CD4-positive, alpha-beta T cell (primary cell): Measurements from ENCODE around the gene ENOX1. TPM values are rescaled to one million over a fixed set of nuclear protein-coding genes. Genes with fewer than 3 reads are reported as not detected.

Experiments
- ATAC-seq: fragments of 200-7000 bp; cut with Tn5 transposase; one replicate; pipeline ENCODE4 v1.10.0; 2022; ENCODE audit warnings: mild to moderate bottlenecking; ENCODE audit not compliant: poor library complexity
- CTCF ChIA-PET: fragments of 350-600 bp; sonication (Branson Sonifier 250); formaldehyde crosslinking; loops from one replicate; lab custom pipeline; 2021; ENCODE audit warnings: antibody characterized with exemption, inconsistent platforms; lab: Charles Lee
- POLR2A ChIA-PET: fragments of 350-600 bp; sonication (Branson Sonifier 250); formaldehyde crosslinking; loops from one replicate; lab custom pipeline; 2021; ENCODE audit warnings: antibody characterized with exemption, inconsistent platforms; lab: Charles Lee
- DNase-seq, 14 experiments: peaks; one replicate each; pipeline ENCODE4 v3.0.0-alpha.2; 2013 to 2020; ENCODE audit warnings: mixed read lengths in 2 of 14
- H3K27ac ChIP-seq, 2 donors: one replicate each; pipeline versions ENCODE4 v1.5.1 to v1.7.0; 2013; ENCODE audit warnings: low read length in 2 of 2, low read depth in 1 of 2, mild to moderate bottlenecking in 1 of 2
- H3K27me3 ChIP-seq, 2 experiments: 1 replicate in 1 of 2; 2 replicates in 1 of 2; pipeline versions ENCODE4 v1.6.1 to v1.7.0; 2013; ENCODE audit warnings: low read length in 2 of 2, control low read depth in 1 of 2, mild to moderate bottlenecking in 1 of 2, moderate library complexity in 1 of 2; ENCODE audit not compliant: insufficient read depth in 2 of 2, control insufficient read depth in 1 of 2
- H3K36me3 ChIP-seq: one replicate; pipeline ENCODE4 v1.6.1; 2013; ENCODE audit warnings: low read length, control low read depth; ENCODE audit not compliant: insufficient read depth
- H3K4me1 ChIP-seq: one replicate; pipeline ENCODE4 v1.6.1; 2013; ENCODE audit warnings: low read length, control low read depth; ENCODE audit not compliant: insufficient read depth
- H3K4me3 ChIP-seq: one replicate; pipeline ENCODE4 v1.5.1; 2013; ENCODE audit warnings: mild to moderate bottlenecking, low read length, moderate library complexity
- H3K9me3 ChIP-seq, 2 experiments: 1 replicate in 1 of 2; 2 replicates in 1 of 2; pipeline versions ENCODE4 v1.6.1 to v1.7.0; 2013; ENCODE audit warnings: low read length in 2 of 2, mild to moderate bottlenecking in 2 of 2, control low read depth in 1 of 2, moderate library complexity in 1 of 2; ENCODE audit not compliant: control insufficient read depth in 1 of 2, insufficient read depth in 1 of 2
- H3K27ac Mint-ChIP-seq: one replicate; pipeline ENCODE4 v1.8.0; 2020; ENCODE audit warnings: mixed read lengths
- H3K27me3 Mint-ChIP-seq: one replicate; pipeline ENCODE4 v1.8.0; 2021; ENCODE audit warnings: mixed read lengths
- H3K36me3 Mint-ChIP-seq: one replicate; pipeline ENCODE4 v1.8.0; 2021; ENCODE audit warnings: low read depth, mixed read lengths
- H3K4me1 Mint-ChIP-seq: one replicate; pipeline ENCODE4 v1.8.0; 2021; ENCODE audit warnings: low read depth, mixed read lengths
- H3K4me3 Mint-ChIP-seq: one replicate; pipeline ENCODE4 v1.8.0; 2020; ENCODE audit warnings: mild to moderate bottlenecking, mixed read lengths
- H3K9me3 Mint-ChIP-seq: one replicate; pipeline ENCODE4 v1.8.0; 2020; ENCODE audit warnings: mixed read lengths
- intact Hi-C, 2 experiments: fragments of 100-400 bp; cut with DNase I in 1 of 2; cut with micrococcal nuclease in 1 of 2; formaldehyde crosslinking; loops; one replicate each; pipeline versions ENCODE4 v1.15.1 to v1.9.0; 2023 to 2025; cut with DNase I, micrococcal nuclease
- total RNA-seq, 174 experiments: library from RNA in 2 of 174; stranded (reverse) in 2 of 174; gene quantifications; one replicate each; pipeline ENCODE4 v1.2.3 and lab custom pipeline; 2021 to 2026
- TF ChIP-seq, protein P1 (sequence below): fragments of 200-600 bp; IDR thresholded peaks from one replicate; pipeline ENCODE4 v1.8.0; 2022; ENCODE audit warnings: antibody characterized with exemption, mild to moderate bottlenecking

Gene ENOX1
- total RNA-seq, 2 experiments from 2014 or later, result not detected

GRCh38 chr13:43475140-43475539, 311.6 kb downstream of the ENOX1 start:
- intact Hi-C loops, result no loop called here
- H3K27me3 Mint-ChIP-seq, result peaks cover 8% of the 10 kb centered on the region

GRCh38 chr13:43473437-43473836, 313.3 kb downstream of the ENOX1 start:
- H3K9me3 ChIP-seq, result no peaks in the 10 kb centered on the region
- H3K4me1 ChIP-seq, result no peaks in the 10 kb centered on the region
- H3K4me3 ChIP-seq, result no peak overlapping the region
- H3K27ac ChIP-seq, result no peak overlapping the region
- no peaks in the 10 kb centered on the region for H3K27me3 ChIP-seq
- H3K4me1 Mint-ChIP-seq, result no peaks in the 10 kb centered on the region
- H3K36me3 ChIP-seq, result no peaks in the 10 kb centered on the region
- no peaks in the 10 kb centered on the region for H3K36me3 Mint-ChIP-seq
- H3K9me3 Mint-ChIP-seq, result no peaks in the 10 kb centered on the region
- TF ChIP-seq, protein P1, sequence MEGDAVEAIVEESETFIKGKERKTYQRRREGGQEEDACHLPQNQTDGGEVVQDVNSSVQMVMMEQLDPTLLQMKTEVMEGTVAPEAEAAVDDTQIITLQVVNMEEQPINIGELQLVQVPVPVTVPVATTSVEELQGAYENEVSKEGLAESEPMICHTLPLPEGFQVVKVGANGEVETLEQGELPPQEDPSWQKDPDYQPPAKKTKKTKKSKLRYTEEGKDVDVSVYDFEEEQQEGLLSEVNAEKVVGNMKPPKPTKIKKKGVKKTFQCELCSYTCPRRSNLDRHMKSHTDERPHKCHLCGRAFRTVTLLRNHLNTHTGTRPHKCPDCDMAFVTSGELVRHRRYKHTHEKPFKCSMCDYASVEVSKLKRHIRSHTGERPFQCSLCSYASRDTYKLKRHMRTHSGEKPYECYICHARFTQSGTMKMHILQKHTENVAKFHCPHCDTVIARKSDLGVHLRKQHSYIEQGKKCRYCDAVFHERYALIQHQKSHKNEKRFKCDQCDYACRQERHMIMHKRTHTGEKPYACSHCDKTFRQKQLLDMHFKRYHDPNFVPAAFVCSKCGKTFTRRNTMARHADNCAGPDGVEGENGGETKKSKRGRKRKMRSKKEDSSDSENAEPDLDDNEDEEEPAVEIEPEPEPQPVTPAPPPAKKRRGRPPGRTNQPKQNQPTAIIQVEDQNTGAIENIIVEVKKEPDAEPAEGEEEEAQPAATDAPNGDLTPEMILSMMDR, result no peak
- ATAC-seq, result no peak
- H3K4me3 Mint-ChIP-seq, result no peak overlapping the region
- CTCF ChIA-PET, result no interaction called here
- DNase-seq, result no peak
- no peak overlapping the region for H3K27ac Mint-ChIP-seq
- peaks cover 8% of the 10 kb centered on the region for H3K27me3 Mint-ChIP-seq
- intact Hi-C loops, result no loop called here
- POLR2A ChIA-PET, result no interaction called here

More at GRCh38 chr13:43475140-43475539, 311.6 kb downstream of the ENOX1 start:
- H3K27me3 ChIP-seq, result no peaks in the 10 kb centered on the region
- Mint-ChIP-seq H3K9me3 (no peaks in the 10 kb centered on the region), H3K4me3 (no peak overlapping the region), H3K27ac (no peak overlapping the region), H3K36me3 (no peaks in the 10 kb centered on the region), H3K4me1 (no peaks in the 10 kb centered on the region)
- POLR2A ChIA-PET, result no interaction called here
- TF ChIP-seq, protein P1, result no peak
- no peak overlapping the region for H3K27ac ChIP-seq
- ATAC-seq (no peak), DNase-seq (no peak)
- H3K36me3 ChIP-seq, result no peaks in the 10 kb centered on the region
- H3K4me3 ChIP-seq, result no peak overlapping the region
- no peaks in the 10 kb centered on the region for H3K9me3 ChIP-seq
- CTCF ChIA-PET, result no interaction called here
- no peaks in the 10 kb centered on the region for H3K4me1 ChIP-seq

GRCh38 chr13:43472980-43473379, 313.8 kb downstream of the ENOX1 start:
- ChIA-PET POLR2A (no interaction called here), CTCF (no interaction called here)
- Mint-ChIP-seq H3K9me3 (no peaks in the 10 kb centered on the region), H3K36me3 (no peaks in the 10 kb centered on the region), H3K27me3 (peaks cover 8% of the 10 kb centered on the region), H3K4me1 (no peaks in the 10 kb centered on the region), H3K27ac (no peak overlapping the region), H3K4me3 (no peak overlapping the region)
- Histone ChIP-seq H3K27ac (no peak overlapping the region), H3K36me3 (no peaks in the 10 kb centered on the region), H3K9me3 (no peaks in the 10 kb centered on the region), H3K27me3 (no peaks in the 10 kb centered on the region), H3K4me3 (no peak overlapping the region), H3K4me1 (no peaks in the 10 kb centered on the region)
- intact Hi-C loops, result no loop called here
- TF ChIP-seq, protein P1, result no peak
- ATAC-seq (no peak), DNase-seq (no peak)
